GM21526 (cell line): ENCODE results near the gene HS3ST5.

Experiments
- ATAC-seq: cut with Tn5 transposase; IDR thresholded peaks from one replicate; pipeline ENCODE4 v1.9.1; 2021; ENCODE audit warnings: moderate library complexity; ENCODE audit not compliant: unreplicated experiment, low FRiP score

The HS3ST5 gene

GRCh38 chr6:114009192-114009591, 333.6 kb downstream of the HS3ST5 start:
- no peak for ATAC-seq

GRCh38 chr6:114008331-114008730, 334.5 kb downstream of the HS3ST5 start:
- no peak for ATAC-seq

- peak; percentile 70 for ATAC-seq
These were observed 335.3 kb downstream of the HS3ST5 start for GRCh38 chr6:114007516-114007915.
